NCI-H2227 treated with DMSO at 0.1 percent for 48 hours (cell line): ENCODE data around the gene RNF11.

ENCODE experiments used
- DNase-seq: peaks from one replicate; lab custom pipeline; 2025; lab: John Stamatoyannopoulos, UW

RNF11 gene

DNA sequence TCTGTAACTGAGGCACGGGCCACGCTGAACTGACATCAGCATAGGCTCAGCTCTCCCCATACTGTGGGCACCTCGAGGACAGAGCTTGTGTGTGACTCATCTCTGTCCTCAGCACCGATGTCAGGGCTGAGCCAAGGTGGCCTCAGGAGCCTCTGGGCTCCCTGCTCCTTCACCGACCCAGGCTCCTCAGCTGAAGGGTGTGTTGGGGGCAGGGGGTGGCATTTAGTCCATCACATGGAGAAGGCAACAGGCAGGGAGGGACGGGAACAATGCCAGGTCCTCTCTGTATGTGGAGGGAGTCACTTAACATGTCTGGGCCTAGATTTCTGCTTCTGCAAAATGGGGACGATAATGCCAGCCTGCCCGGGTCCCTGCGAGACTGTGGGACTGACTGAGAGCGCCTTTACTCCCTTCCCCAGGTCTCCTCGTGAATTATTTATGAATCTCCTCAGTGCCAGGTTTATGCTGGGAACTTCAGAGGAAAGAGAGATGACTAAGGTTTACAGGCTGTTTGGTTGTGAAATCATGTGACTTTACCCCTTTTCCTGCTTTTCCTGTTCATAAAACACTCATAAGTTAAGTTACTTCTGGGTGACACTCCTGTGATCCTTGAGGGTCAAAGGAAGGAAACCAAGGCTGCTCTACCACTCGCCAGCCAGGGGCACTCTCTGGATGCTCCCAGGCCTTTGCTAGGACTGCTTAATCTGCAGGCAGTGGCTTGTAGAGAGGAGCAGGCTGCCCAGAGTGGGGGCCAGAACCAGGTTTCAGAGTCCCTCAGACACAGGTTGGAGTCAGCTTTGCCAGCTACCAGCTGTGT, 78.1 kb downstream of the RNF11 start:
- DNase-seq = no peak

DNA sequence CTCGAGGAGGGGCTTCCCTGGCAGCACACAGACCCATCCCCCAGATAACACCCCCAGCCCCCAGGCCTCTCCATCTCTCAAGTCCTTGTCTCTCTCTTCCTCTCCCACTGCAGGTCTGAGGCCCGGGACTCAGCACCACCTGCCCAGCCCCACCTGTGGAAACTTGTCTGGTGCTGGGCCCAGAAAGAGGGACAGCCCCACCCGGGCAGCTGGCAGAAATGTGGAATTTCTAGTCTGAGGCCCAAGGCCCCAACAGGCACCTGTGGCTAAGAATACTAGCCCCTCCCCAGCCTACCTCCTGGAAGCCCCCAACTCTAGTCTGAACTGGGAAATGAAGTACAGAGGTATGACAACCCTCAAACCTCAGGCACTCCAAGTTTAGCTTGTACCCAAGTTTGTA, 78.9 kb downstream of the RNF11 start:
- DNase-seq = no peak

- DNase-seq = no peak
These were observed 80.2 kb downstream of the RNF11 start for GRCh38 chr1:51316113-51316845.

DNA sequence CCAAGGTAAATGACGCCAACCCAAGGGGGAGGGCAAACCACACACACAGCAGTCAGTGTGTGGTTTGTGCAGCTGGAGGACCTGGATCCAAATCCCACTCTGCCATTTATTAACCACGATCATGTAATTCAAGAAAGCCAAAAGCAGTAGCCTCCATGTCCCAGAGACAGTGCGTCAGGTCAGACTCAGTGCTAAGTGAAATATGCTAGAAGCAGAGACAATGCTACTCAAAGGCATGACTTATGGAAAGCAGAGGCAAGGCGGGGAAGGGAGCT, 80.7 kb downstream of the RNF11 start:
- DNase-seq = no peak

DNA sequence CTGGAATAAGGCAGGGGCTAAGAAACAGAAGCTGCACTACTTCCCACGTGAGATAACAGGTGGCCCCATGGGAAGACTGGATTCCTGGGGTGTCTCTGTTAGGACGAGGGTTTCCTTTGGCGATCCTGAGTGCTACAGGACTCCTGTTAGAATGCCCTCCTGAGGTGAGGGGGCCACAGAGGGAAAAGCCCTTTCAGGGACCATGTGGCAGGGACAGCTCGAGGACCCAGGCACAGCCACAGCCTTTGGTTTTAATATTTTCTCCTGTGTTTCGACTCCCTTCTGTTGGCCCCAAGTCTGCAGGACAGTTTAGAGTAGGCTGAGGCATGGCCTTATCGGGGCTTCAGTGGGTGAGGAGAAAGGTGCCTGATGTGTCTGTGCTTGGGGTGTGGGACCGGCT, 81.7 kb downstream of the RNF11 start:
- no peak for DNase-seq

DNA sequence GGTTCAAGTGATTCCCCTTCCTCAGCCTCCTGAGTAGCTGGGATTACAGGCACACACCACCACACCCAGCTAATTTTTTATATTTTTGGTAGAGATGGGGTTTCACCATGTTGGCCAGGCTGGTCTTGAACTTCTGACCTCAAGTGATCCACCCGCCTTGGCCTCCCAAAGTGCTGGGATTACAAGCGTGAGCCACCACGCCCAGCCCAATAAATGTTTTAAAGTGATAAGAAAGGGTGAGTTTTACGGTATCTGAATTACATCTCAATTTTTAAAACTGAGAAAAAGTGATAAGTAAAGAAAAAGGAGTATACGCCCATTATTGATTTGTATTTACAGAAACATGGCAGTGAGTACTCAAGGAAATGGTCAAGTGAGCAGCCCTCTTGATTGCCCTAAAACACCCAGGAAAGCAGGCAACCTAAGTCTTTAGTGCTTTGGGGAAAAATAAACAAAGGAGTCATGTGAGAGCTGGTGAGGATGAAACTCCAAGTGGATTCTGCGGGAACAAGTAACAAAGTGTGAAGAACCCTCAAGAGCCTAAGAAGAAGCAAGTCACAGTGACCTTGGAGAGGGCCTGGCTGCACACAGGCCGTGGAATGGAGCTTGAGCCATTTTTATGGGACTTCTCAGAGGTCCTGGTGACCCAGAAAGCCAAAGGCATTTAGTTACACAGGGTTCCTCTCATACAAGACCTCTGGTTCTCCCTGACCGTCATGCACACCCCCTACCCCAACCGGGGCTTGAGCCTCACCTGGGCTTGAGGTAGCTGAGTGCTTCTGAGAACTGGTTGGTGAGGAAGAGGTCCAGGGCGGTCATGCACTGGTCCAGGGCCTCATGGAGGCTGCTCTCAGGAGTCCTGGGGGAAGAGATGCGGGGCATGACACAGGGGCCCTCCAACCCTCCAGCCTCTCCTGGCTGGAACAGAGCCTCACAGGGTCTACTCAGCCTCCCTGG, 85.2 kb downstream of the RNF11 start:
- DNase-seq = no peak

GRCh38 chr1:51321924-51322280, 85.8 kb downstream of the RNF11 start:
- DNase-seq = no peak

DNA sequence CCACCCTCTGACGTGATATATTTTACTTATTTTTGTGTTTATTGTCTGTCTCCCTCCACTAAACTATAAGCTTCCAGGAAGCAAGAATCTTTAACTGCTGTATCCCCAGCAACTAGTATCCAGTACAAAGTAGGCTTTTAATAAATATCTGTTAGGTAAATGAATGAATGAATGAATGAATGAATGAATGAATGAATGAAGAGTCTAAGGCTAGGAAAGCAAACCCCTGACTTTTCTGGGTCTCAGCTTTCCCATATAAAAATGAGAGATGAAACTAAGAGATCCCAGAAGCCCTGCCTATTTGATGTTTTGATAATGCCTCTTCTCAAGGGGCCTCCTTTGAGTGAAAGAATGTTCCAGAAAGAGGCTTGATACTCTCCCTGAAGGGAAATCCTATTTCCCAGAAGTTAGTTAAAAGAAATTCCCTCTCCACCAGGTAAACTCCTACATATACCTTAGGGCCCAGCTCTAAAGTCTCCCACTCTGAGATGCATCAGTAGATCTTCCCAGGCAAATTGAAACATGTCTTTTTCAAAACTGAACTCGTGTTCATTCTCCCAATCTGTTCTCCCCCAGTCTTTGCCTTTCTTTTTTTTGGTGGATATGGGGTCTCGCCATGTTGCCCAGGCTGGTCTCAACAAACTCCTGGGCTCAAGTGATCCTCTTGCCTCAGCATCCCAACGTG, 86.5 kb downstream of the RNF11 start:
- no peak for DNase-seq
